IMR-90 (cell line): ENCODE results near the gene TSPEAR. TPM values are rescaled to one million over a fixed set of nuclear protein-coding genes. Genes with fewer than 3 reads are reported as not detected.
A peak's percentile ranks its signal among the peaks of the same experiment; 100 is the strongest.

ENCODE experiments used
- ATAC-seq: fragments of 200-7000 bp; cut with Tn5 transposase; 2 replicates; pipeline ENCODE4 v1.9.1; 2020; ENCODE audit warnings: low read depth, mild to moderate bottlenecking, moderate library complexity
- BruUV-seq: library from RNA; stranded (reverse); fragments of 400-500 nt; replicated peaks from 2 replicates; lab custom pipeline; 2021; lab: Mats Ljungman, UMichigan
- CTCF ChIA-PET: fragments of 300-600 bp; formaldehyde crosslinking; extraction: SDS; loops from one replicate; lab custom pipeline; 2021; ENCODE audit warnings: antibody characterized with exemption; lab: Yijun Ruan, JAX
- POLR2A ChIA-PET: fragments of 300-600 bp; sonication (Branson Sonifier 250); formaldehyde crosslinking; loops from one replicate; lab custom pipeline; 2022; ENCODE audit warnings: antibody characterized with exemption; ENCODE audit not compliant: unreplicated experiment; lab: Charles Lee
- DNase-seq: peaks from one replicate; pipeline ENCODE4 v3.0.0; 2013
- H2AFZ ChIP-seq: replicated peaks from 2 replicates; pipeline ENCODE3; 2013; ENCODE audit warnings: low read length, mild to moderate bottlenecking; ENCODE audit not compliant: poor library complexity
- H2AK5ac ChIP-seq: 2 replicates; pipeline ENCODE4 v1.6.1; 2013; ENCODE audit warnings: low read depth, low read length, inconsistent platforms
- H2AK9ac ChIP-seq: replicated peaks from 2 replicates; pipeline ENCODE3; 2013; ENCODE audit warnings: mild to moderate bottlenecking, low read depth, low read length, moderate library complexity; ENCODE audit not compliant: poor library complexity
- H2BK120ac ChIP-seq: 2 replicates; pipeline ENCODE4 v1.6.1; 2013; ENCODE audit warnings: low read depth, low read length, inconsistent platforms
- H2BK15ac ChIP-seq: 3 replicates; pipeline ENCODE4 v1.6.1; 2013; ENCODE audit warnings: low read depth, low read length, inconsistent platforms
- H2BK20ac ChIP-seq: 2 replicates; pipeline ENCODE4 v1.6.1; 2013; ENCODE audit warnings: low read depth, mild to moderate bottlenecking, inconsistent platforms, low read length, moderate library complexity
- H2BK5ac ChIP-seq: 2 replicates; pipeline ENCODE4 v1.6.1; 2013; ENCODE audit warnings: mild to moderate bottlenecking, low read depth, low read length, inconsistent platforms; ENCODE audit not compliant: poor library complexity, severe bottlenecking
- H3K14ac ChIP-seq: replicated peaks from 2 replicates; pipeline ENCODE4 v1.6.1; 2013; ENCODE audit warnings: low read depth, low read length, inconsistent platforms
- H3K18ac ChIP-seq: 2 replicates; pipeline ENCODE4 v1.6.1; 2013; ENCODE audit warnings: low read depth, low read length, control low read depth
- H3K23ac ChIP-seq: 2 replicates; pipeline ENCODE4 v1.6.1; 2013; ENCODE audit warnings: low read depth, low read length, inconsistent platforms
- H3K27ac ChIP-seq: 2 replicates; pipeline ENCODE4 v1.5.1; 2013; ENCODE audit warnings: mild to moderate bottlenecking, control low read depth, low read length; ENCODE audit not compliant: insufficient read depth
- H3K27me3 ChIP-seq: 2 replicates; pipeline ENCODE4 v1.6.1; 2013; ENCODE audit warnings: low read length; ENCODE audit not compliant: control insufficient read depth, insufficient read depth
- H3K36me3 ChIP-seq: 2 replicates; pipeline ENCODE4 v1.6.1; 2013; ENCODE audit warnings: low read length, mixed read lengths; ENCODE audit not compliant: control insufficient read depth, insufficient read depth
- H3K4ac ChIP-seq: 2 replicates; pipeline ENCODE4 v1.6.1; 2013; ENCODE audit warnings: low read depth, low read length, inconsistent platforms
- H3K4me1 ChIP-seq: 2 replicates; pipeline ENCODE4 v1.6.1; 2013; ENCODE audit warnings: low read length, mixed read lengths; ENCODE audit not compliant: control insufficient read depth, insufficient read depth
- H3K4me2 ChIP-seq: 2 replicates; pipeline ENCODE4 v1.6.1; 2013; ENCODE audit warnings: low read depth, mild to moderate bottlenecking, control low read depth, low read length, moderate library complexity
- H3K4me3 ChIP-seq: 2 replicates; pipeline ENCODE4 v1.5.1; 2013; ENCODE audit warnings: low read depth, mild to moderate bottlenecking, control low read depth, low read length, moderate library complexity; ENCODE audit not compliant: insufficient read depth
- H3K56ac ChIP-seq: 2 replicates; pipeline ENCODE4 v1.6.1; 2013; ENCODE audit warnings: low read length, inconsistent platforms; ENCODE audit not compliant: insufficient read depth; ENCODE audit errors: extremely low read depth
- H3K79me1 ChIP-seq, 2 experiments: 2 replicates each; pipeline ENCODE4 v1.6.1; 2013; ENCODE audit warnings: low read length in 2 of 2, inconsistent platforms in 1 of 2, low read depth in 1 of 2
- H3K9ac ChIP-seq: 2 replicates; pipeline ENCODE4 v1.6.1; 2013; ENCODE audit warnings: low read depth, low read length, control low read depth
- H3K9me1 ChIP-seq: 2 replicates; pipeline ENCODE4 v1.6.1; 2013; ENCODE audit warnings: low read length, inconsistent platforms; ENCODE audit not compliant: insufficient read depth
- H3K9me3 ChIP-seq: 2 replicates; pipeline ENCODE4 v1.6.1; 2013; ENCODE audit warnings: low read length; ENCODE audit not compliant: control insufficient read depth, insufficient read depth
- H4K20me1 ChIP-seq: 2 replicates; pipeline ENCODE4 v1.6.1; 2013; ENCODE audit warnings: low read length, inconsistent platforms; ENCODE audit not compliant: insufficient read depth
- H4K5ac ChIP-seq: 2 replicates; pipeline ENCODE4 v1.6.1; 2013; ENCODE audit warnings: mild to moderate bottlenecking, low read depth, low read length, control low read depth
- H4K8ac ChIP-seq, 2 experiments: 2 replicates each; pipeline ENCODE4 v1.6.1; 2013; ENCODE audit warnings: low read depth in 2 of 2, low read length in 2 of 2, control low read depth in 1 of 2, inconsistent platforms in 1 of 2
- H4K91ac ChIP-seq: 2 replicates; pipeline ENCODE4 v1.6.1; 2013; ENCODE audit warnings: low read depth, low read length, inconsistent platforms; ENCODE audit not compliant: insufficient read depth
- POLR2A ChIP-seq: IDR thresholded peaks from 2 replicates; pipeline ENCODE4 v1.6.1; 2012; ENCODE audit warnings: mild to moderate bottlenecking, low read depth, low read length
- RFX5 ChIP-seq: IDR thresholded peaks from 2 replicates; pipeline ENCODE4 v1.8.0; 2012; ENCODE audit warnings: low read depth, mild to moderate bottlenecking, low read length, moderate library complexity
- WGBS, 2 experiments: methylation state at CpG; one replicate each; pipeline versions ENCODE4 v1.1.5 to v1.1.7; 2013; ENCODE audit warnings: missing lambda C conversion rate in 2 of 2; ENCODE audit not compliant: insufficient read length in 1 of 2; ENCODE audit errors: extremely low coverage in 2 of 2; 5-methylcytosine and 5-hydroxymethylcytosine counted together
- dilution Hi-C: fragments of 300-500 bp; cut with HindIII; formaldehyde crosslinking; loops from one replicate; pipeline ENCODE4 v1.14.3; 2018; ENCODE audit warnings: low sequenced_read_pairs; ENCODE audit not compliant: unreplicated experiment
- in situ Hi-C: fragments of 300-500 bp; cut with MboI; formaldehyde crosslinking; loops from 3 replicates; pipeline ENCODE4 v1.14.3; 2019; ENCODE audit warnings: low sequenced_read_pairs, inconsistent platforms, mixed read lengths
- intact Hi-C: fragments of 100-400 bp; cut with micrococcal nuclease; formaldehyde crosslinking; loops from 2 replicates; pipeline ENCODE4 v1.10.0; 2022
- polyA plus RNA-seq, 3 experiments: library from polyadenylated mRNA; depleted of rRNA; stranded (reverse); fragments of >200 nt; gene quantifications; 2 replicates each; pipeline ENCODE4 v1.2.3, GENCODE V29; 2012; ENCODE audit warnings: low replicate concordance in 1 of 3
- total RNA-seq: library from RNA; depleted of rRNA; stranded (reverse); fragments of >200 nt; gene quantifications from 2 replicates; pipeline ENCODE4 v1.2.3, GENCODE V29; 2012

TSPEAR gene
- total and polyA plus RNA-seq, 2 of the 4 experiments (the other 2 are of a cell fraction), result not detected

DNA sequence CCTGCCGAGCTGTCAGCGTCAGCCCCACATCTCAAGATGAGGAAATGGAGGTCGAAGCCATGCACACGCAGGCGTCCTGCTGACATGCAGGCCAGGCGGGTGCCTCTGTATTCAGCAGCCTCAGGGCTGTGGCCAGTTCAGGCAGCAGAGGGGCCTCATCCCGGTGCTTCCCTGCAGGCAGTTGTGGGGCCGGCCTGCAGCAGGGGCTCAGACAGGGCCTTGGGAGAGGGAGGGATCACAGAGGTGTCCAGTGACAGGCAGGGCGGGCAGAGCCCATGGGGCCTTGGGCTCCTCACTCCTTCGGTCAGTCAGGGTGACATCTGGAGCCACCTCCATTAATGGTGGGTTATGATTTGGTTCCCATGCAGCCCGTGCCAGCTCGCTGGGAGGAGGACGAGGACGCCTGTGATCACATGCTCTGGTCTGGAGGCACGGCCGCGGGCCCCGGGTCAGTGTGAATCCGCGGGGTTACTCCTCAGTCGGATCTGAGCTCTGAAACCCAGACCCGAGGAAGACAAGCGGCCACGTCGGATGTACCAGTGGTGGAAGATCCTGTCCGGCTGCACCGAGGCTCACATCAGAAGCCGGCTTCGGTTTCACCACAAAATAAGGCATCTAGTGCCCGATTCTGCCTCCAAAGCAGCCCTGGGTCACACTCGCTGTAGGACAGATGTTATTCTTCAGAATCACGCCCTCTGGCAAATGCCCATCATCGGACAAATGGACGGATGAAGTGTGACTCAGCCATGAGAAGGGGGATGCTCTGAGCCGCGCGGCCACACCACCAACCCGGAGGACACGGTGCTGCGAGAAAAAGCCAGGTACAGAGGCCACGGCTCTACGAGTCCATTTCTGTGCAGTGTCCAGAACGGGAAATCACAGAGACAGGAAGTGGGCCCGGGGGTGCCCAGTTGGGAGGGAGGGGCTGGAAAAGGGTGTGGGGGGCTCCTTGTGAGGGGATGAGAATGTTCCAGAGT is 204.8 kb downstream of the TSPEAR start:
- Histone ChIP-seq H2BK15ac (no peak overlapping the region), H3K79me1 (no peaks in the 10 kb centered on the region), H3K4ac (no peak overlapping the region), H3K9me3 (no peaks in the 10 kb centered on the region), H3K4me2 (no peak overlapping the region), H2AK9ac (no peak overlapping the region), H3K36me3 (no peaks in the 10 kb centered on the region), H3K9ac (no peak overlapping the region), H4K91ac (no peak overlapping the region), H2BK20ac (no peak overlapping the region), H4K20me1 (no peaks in the 10 kb centered on the region), H2AFZ (peak overlapping the region; percentile 29), H3K27ac (no peak overlapping the region), H3K4me3 (no peak overlapping the region), H3K27me3 (peaks cover 23% of the 10 kb centered on the region), H4K5ac (no peak overlapping the region), H2AK5ac (no peak overlapping the region), H3K23ac (no peak overlapping the region), H3K56ac (no peak overlapping the region), H2BK120ac (no peak overlapping the region), H3K18ac (no peak overlapping the region), H3K14ac (no peak overlapping the region), H3K4me1 (no peaks in the 10 kb centered on the region), H2BK5ac (no peak overlapping the region), H4K8ac (no peak overlapping the region), H3K9me1 (no peaks in the 10 kb centered on the region)
- ATAC-seq (no peak), DNase-seq (no peak)
- dilution Hi-C loops (no loop called here), in situ Hi-C loops (loop anchor here (25.0 kb wide), 1 partner anchor 431 kb away; the partner anchor contains the start of gene SLX9), intact Hi-C loops (no loop called here)
- ChIA-PET CTCF (no interaction called here), POLR2A (no interaction called here)
- BruUV-seq, result no TSS peak
- no peak for TF ChIP-seq RFX5
- TF ChIP-seq POLR2A, result no peak
- 47% methylated on average over 25 of the region's 44 CpGs; no CpG with 5 or more reads in 1 of the 2 experiments for WGBS, 2 experiments
